Heart left ventricle (tissue), 16 donors: Measurements from ENCODE around the gene FOXB2. TPM values are rescaled to one million over a fixed set of nuclear protein-coding genes. Genes with fewer than 3 reads are reported as not detected.

ENCODE experiments used
- ATAC-seq, 4 donors: fragments of 200-7000 bp; cut with Tn5 transposase; one replicate each; pipeline ENCODE4 v1.9.1; 2020 to 2022; ENCODE audit warnings: moderate library complexity in 4 of 4, mild to moderate bottlenecking in 3 of 4, moderate number of reproducible peaks in 1 of 4
- DNase-seq, 5 donors: peaks; one replicate each; pipeline ENCODE4 v3.0.0-alpha.2; 2020
- H3K27ac ChIP-seq, 12 donors: fragments of 200-600 bp; sonication (generic) in 4 of 12; one replicate each; pipeline versions ENCODE4 v1.5.0 to v1.8.0; 2016 to 2022; ENCODE audit warnings: mild to moderate bottlenecking in 2 of 12
- H3K27me3 ChIP-seq, 9 donors: fragments of 200-600 bp; sonication (generic) in 2 of 9; one replicate each; pipeline versions ENCODE4 v1.5.1 to v1.8.0; 2016 to 2022; ENCODE audit warnings: mild to moderate bottlenecking in 3 of 9
- H3K36me3 ChIP-seq, 9 donors: fragments of 200-600 bp; sonication (generic) in 2 of 9; one replicate each; pipeline versions ENCODE4 v1.5.0 to v1.8.0; 2018 to 2022; ENCODE audit warnings: mild to moderate bottlenecking in 2 of 9
- H3K4me1 ChIP-seq, 12 donors: fragments of 200-600 bp; sonication (generic) in 4 of 12; one replicate each; pipeline versions ENCODE4 v1.5.0 to v1.8.0; 2016 to 2022; ENCODE audit warnings: mild to moderate bottlenecking in 3 of 12
- H3K4me3 ChIP-seq, 12 donors: fragments of 200-600 bp; sonication (generic) in 4 of 12; one replicate each; pipeline versions ENCODE4 v1.5.0 to v1.8.0; 2017 to 2022; ENCODE audit warnings: mild to moderate bottlenecking in 9 of 12, moderate library complexity in 4 of 12
- H3K9me3 ChIP-seq, 12 donors: fragments of 200-600 bp; sonication (generic) in 4 of 12; one replicate each; pipeline versions ENCODE4 v1.5.0 to v1.8.0; 2016 to 2022; ENCODE audit warnings: mild to moderate bottlenecking in 1 of 12
- CTCF ChIP-seq, 12 donors: fragments of 200-600 bp; sonication (generic) in 4 of 12; IDR thresholded peaks; one replicate each; pipeline versions ENCODE4 v1.5.0 to v1.8.0; 2018 to 2022; ENCODE audit warnings: antibody characterized with exemption in 12 of 12, mild to moderate bottlenecking in 5 of 12
- POLR2A ChIP-seq, 2 donors: fragments of 450-650 bp; IDR thresholded peaks; one replicate each; pipeline ENCODE4 v1.6.1; 2017; ENCODE audit warnings: antibody characterized with exemption in 2 of 2, mild to moderate bottlenecking in 2 of 2, moderate library complexity in 2 of 2
- WGBS, 4 donors: extraction: QIAGEN DNeasy Blood & Tissue Kit in 2 of 4; methylation state at CpG; one replicate each; pipeline versions ENCODE4 v1.1.5 to v1.1.7; 2013 to 2018; 5-methylcytosine and 5-hydroxymethylcytosine counted together
- intact Hi-C, 10 donors: fragments of 100-400 bp; cut with DNase I; formaldehyde crosslinking; loops; one replicate each; pipeline versions ENCODE4 v1.11.1 to v1.14.2; 2022
- polyA plus RNA-seq, 2 donors: library from polyadenylated mRNA; stranded (reverse); fragments of 200-250 nt; gene quantifications; one replicate each; pipeline ENCODE4 v1.2.3, GENCODE V29; 2013
- total RNA-seq, 9 donors: library from RNA; depleted of rRNA in 2 of 9; stranded (reverse); fragments of >200 nt in 2 of 9; fragmentation: NEBNext Ultra II Directional in 3 of 9; extraction: Animal tissue kit (Norgen Biotek cat#: 25700) in 3 of 9; gene quantifications; one replicate each; pipeline versions ENCODE4 v1.1.0 to v1.2.4, GENCODE V29; 2016 to 2023
- donor health status: ischemic (EF 13 %, LVEDD 7.1; RV severe dilation, severe dysfunction).
- donor health status: healthy with polysubstance abuse.
- donor health status: DM: no; HTN: yes; CAD: no.
- donor health status: DM: no; HTN: no; CAD: no.
- donor health status: ischemic (EF 25% LVEDD 6.9; RV normal size, moderate dysfunction).
- donor health status: ischemic (EF 25% LVEDD 5.7; RV mildly dilated, moderate dysfunction).
- donor health status: healthy.
- donor health status: DM: yes; HTN: yes; CAD: no.
- donor health status: ischemic (EF 35%, LVEDD 5.7; RV mildly dilated, moderate dysfunction).
- donor health status: nonischemic (EF 11% LVEDD 7.7; RV severe dilation, severe dysfunction).
- donor health status: DM: yes; HTN: yes; CAD: no.
- donor health status: PGD.
- donor health status: ischemic (EF 29% LVEDD 5.4; RV normal size, mild dysfunction).
- donor health status: nonischemic (EF 23%, LVEDD 6.1; RV moderate dilation, normal function).

The FOXB2 gene
- total and polyA plus RNA-seq, 11 donors: not detected

- intact Hi-C loops: no loop called here
- no peaks in the 10 kb centered on the region for H3K9me3 ChIP-seq
- H3K4me1 ChIP-seq: peaks cover 0 to 50% (median 16%) of the 10 kb centered on the region in 12 donors
- TF ChIP-seq CTCF (IDR thresholded peaks at IDR 0.05): no peak
- no peak for TF ChIP-seq POLR2A (IDR thresholded peaks at IDR 0.05)
- peaks cover 40 to 96% (median 73%) of the 10 kb centered on the region in 9 donors for H3K27me3 ChIP-seq
- no peak overlapping the region for H3K27ac ChIP-seq
- WGBS, 4 donors: 2 to 7% (median 3%) methylated on average over 27 to 43 of the region's 43 CpGs
- DNase-seq (no peak), ATAC-seq (no peak)
- H3K4me3 ChIP-seq: no peak overlapping the region
- H3K36me3 ChIP-seq: no peaks in the 10 kb centered on the region
These were observed 3.5 kb downstream of the FOXB2 start for GRCh38 chr9:77022783-77023440.

- Histone ChIP-seq H3K4me3 (no peak overlapping the region), H3K9me3 (no peaks in the 10 kb centered on the region), H3K27ac (no peak overlapping the region), H3K36me3 (no peaks in the 10 kb centered on the region), H3K4me1 (peaks cover 0 to 42% (median 13%) of the 10 kb centered on the region in 12 donors), H3K27me3 (peaks cover 39 to 95% (median 65%) of the 10 kb centered on the region in 9 donors)
- no peak for TF ChIP-seq CTCF (IDR thresholded peaks at IDR 0.05)
- no peak for TF ChIP-seq POLR2A (IDR thresholded peaks at IDR 0.05)
- DNase-seq (no peak), ATAC-seq (no peak)
- intact Hi-C loops: no loop called here
- 38 to 50% (median 45%) methylated on average over 9 to 10 of the region's 10 CpGs for WGBS, 4 donors
These were observed 4.3 kb downstream of the FOXB2 start for GRCh38 chr9:77023726-77024125.

GRCh38 chr9:77024776-77025545 lies 5.5 kb downstream of the FOXB2 start:
- Histone ChIP-seq H3K36me3 (no peaks in the 10 kb centered on the region), H3K27me3 (peaks cover 28 to 83% (median 53%) of the 10 kb centered on the region in 9 donors), H3K4me1 (peaks cover 0 to 29% (median 10%) of the 10 kb centered on the region in 12 donors), H3K4me3 (no peak overlapping the region), H3K9me3 (no peaks in the 10 kb centered on the region), H3K27ac (no peak overlapping the region)
- WGBS, 4 donors: 66 to 82% (median 74%) methylated on average over 3 of the region's 3 CpGs
- TF ChIP-seq POLR2A (IDR thresholded peaks at IDR 0.05): no peak
- intact Hi-C loops: no loop called here
- ATAC-seq (no peak), DNase-seq (no peak)

GRCh38 chr9:77028478-77028877 lies 9.0 kb downstream of the FOXB2 start:
- Histone ChIP-seq H3K27ac (no peak overlapping the region), H3K4me1 (no peaks in the 10 kb centered on the region), H3K27me3 (peaks cover 0 to 57% (median 19%) of the 10 kb centered on the region in 9 donors), H3K9me3 (no peaks in the 10 kb centered on the region), H3K4me3 (no peak overlapping the region), H3K36me3 (no peaks in the 10 kb centered on the region)
- intact Hi-C loops: no loop called here
- TF ChIP-seq POLR2A (IDR thresholded peaks at IDR 0.05): no peak
- no peak for TF ChIP-seq CTCF (IDR thresholded peaks at IDR 0.05)
- ATAC-seq (no peak), DNase-seq (no peak)
- WGBS, 4 donors: 46 to 49% (median 48%) methylated on average over 3 of the region's 3 CpGs
